ENCODE data around the gene TSPAN7. TPM values are rescaled to one million over a fixed set of nuclear protein-coding genes. Genes with fewer than 3 reads are reported as not detected.

Gene TSPAN7
- total RNA-seq, 1 experiment from 2014 or later = 0.12 TPM

DNA sequence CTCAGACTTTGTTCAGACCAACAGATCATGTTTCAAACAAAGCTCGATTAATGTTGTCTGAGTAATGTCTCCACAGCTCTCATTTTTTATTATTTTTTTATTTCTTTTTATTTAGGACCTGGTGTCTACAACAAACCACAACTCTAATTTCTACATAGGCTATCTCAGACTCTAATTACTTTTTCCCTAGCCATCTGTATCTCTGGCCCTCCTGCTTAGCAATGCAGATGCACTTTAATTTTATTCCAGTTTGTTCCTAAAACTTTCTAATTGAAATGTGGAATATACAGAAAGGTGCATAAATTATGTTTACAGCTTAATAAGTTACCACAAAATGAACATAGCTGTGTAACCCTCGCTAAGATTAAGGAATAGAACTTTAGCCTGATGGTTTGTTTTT, 120.8 kb downstream of the TSPAN7 start:
- no peak for DNase-seq (ENCODE audit: low read depth)

DNA sequence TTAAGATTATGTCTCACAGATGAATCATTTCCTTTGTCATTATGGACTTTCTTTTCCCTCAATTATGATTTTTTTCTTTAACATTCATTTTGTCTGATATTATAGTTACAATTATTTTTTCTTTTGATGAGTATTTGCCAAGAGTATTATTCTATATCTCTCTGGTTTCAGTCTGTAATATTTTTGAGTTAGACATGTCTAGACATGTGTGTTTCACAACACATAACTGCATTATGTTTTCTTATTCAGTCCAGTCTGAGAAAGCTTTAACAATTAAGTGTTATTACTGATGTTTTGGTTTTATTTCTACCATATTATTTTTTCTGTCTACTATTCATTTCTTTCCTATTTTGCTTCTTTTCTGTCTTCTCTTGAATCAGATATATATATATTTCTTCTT, 131.6 kb downstream of the TSPAN7 start:
- DNase-seq (ENCODE audit: low read depth) = no peak

DNA sequence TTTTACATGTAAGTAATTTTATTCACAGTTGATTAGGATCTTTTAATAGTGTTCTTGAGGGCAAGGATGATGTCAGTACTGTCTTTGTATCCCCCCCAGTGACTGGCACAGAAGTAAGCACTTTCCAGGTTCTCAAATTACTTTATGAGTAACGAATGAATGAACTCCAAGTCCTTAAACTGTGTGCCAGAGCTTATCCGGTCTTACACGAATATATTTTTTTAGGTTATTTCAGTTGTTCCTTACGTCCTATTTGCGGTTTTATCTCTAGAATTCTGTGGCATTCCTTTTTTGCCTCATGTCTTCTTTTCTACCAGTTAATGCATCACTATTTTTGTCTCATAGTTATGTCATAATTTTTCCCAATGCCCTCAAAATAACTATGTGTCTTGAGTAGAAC, 133.1 kb downstream of the TSPAN7 start:
- peak; percentile 67 for DNase-seq (ENCODE audit: low read depth)

DNA sequence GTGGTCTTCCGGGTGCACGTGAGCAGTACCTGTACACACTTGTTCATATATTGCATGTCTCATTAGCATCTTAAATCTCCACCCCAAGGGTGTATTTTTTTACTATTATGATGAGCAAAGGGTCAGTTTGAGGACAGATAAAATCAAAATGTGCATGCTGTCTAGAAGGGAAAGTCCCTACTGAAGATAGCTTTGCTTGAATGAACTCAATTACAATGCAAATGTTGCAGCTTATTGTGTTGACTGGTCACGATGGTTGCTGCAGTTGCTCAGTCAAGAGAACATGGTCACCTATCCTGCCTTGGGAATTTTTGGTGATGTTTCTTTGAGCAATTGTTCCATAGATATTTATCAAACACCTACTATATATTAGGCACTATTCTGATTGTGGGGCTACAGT, 136.1 kb downstream of the TSPAN7 start:
- DNase-seq (ENCODE audit: low read depth) = no peak

DNA sequence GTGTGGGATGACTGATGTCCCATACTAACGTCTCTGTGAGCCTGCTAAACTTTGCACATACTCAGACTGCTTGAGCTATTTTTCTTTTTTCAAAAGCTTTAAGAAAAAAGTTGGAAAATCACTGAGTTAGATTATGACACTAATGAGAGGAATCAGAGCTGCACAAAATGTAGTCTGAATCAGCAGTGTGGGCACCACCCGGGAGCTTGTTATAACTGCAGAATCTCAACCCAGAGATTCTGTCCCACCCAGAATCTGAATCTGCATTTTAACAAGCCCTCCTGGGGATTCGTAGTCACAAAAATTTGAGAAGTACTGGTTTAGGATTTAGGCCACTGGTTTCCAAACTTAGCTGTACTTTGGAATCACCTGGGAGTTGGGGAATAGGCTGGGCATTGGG, 137.8 kb downstream of the TSPAN7 start:
- no peak for DNase-seq (ENCODE audit: low read depth)

DNA sequence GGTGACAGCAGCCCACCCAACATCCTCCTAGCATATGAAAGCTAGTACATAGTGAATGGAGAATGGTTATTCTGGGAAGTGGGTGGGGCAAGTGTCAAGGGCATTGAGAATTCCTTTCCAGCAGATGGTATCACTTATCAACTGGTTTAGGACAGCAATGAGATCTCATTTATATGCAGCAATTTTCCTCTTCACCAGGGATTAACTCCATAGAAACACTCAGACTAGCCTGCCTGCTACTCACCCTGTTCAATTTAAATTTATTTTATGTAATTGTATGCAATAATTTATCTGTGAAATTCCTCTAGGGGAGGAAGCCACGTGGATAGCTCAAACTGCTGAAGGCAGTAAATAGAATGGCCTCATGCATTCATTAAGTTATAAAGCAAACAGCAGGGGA, 138.4 kb downstream of the TSPAN7 start:
- DNase-seq (ENCODE audit: low read depth) = peak; percentile 3

DNA sequence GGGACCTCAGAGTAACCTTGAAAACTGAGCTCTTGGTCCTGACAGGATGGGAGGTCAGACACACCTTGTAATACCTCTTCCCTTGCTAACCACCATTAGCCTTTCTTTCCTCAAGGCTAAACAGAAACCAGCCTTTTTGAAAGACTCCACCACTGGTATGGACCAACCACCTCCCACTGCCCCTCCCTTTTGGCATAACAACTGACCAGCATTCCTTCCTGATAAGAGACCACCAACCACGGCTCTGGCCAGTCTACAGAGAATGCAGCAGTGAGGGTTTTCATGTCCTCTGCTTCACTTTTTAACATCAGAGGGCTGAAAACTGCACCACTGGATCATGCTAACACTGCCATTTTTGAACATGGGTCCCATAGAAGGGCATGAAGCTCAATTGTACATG, 139.7 kb downstream of the TSPAN7 start:
- no peak for DNase-seq (ENCODE audit: low read depth)

DNA sequence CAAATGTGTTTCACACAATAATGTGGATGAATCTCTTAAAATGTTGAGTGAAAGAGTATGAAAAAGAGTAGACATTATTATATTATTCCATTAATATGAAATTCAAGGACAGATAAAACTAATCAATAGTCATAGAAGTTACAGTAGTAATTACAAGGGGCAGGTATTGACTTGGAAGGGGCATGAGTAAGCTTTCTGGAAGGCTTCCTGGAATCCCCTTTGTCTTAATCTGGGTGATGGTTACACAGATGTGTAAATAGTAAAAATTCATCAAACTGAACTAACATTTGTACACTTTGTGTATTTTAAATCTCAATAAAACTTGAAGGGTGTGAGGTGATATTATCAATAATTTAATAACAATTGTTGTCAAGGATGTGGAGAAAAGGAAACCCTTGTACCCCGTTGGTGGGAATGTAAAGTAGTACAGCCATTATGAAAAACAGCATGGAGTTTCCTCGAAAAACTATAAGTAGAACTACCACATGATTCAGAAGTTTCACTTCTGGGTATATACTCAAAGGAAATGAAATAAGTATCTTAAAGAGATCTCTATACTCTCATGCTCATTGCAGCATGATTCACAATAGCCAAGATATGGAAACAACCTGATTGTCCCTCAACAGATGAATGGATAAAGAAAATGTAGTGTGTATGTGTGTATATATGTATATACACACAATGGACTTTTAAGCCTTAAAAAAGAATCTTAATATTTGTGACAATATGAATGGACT, 143.0 kb downstream of the TSPAN7 start:
- no peak for DNase-seq (ENCODE audit: low read depth)

DNA sequence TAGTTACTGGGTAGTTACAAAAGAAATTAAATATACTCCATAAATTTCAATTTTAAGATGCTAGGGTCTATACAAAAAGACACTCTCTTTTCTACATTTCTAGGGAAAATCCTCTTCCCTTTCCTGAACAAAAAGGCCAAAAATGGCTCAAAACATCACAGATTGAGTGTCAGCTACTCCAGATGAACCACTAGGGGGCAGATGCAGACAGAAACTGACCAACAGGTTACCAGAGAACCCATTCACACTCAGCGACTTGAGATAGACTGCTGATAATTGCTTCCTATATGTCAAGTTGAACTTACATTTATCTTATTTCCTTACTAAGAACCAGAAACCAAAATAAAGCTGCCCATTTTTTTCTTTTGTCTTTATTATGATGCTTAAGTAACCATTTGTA, 156.5 kb downstream of the TSPAN7 start:
- DNase-seq (ENCODE audit: low read depth) = peak; percentile 41

DNA sequence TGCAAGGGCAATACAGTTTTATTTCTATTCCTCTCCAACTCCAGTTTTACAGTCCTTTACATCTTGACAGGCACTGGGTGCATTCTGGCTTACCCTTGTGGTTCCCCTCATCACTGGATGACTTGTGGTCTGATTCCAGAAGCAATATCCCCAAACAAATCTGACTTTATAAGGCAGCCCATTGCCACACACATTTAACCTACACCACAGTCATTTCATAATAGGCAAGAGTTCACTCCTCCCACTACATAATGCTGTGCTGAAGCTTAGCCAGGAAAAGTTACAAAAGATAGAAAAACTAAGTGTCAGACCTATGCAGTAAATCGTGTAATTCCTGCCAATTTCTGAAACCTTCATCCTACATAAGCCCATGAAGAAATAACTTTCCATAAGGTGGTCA, 157.0 kb downstream of the TSPAN7 start:
- no peak for DNase-seq (ENCODE audit: low read depth)

DNA sequence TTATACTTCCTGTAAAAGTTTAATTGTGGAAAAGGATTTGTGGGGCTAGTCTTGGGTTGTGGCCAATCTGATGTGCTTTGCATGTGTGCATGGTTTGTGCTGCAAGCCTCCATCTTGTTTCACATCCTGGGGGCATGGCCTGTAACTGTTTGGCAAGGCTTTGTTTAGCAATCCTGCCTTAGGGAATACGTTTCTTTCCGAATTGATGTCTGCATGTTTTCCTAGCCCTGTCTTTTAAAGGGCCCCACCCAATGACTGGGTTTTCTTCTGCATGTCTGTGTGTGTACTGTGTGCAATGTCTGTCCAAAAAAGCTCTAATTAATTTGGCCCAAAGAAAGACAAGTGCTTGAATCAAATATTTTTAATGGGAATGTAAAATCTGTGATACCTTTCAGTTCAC, 165.3 kb downstream of the TSPAN7 start:
- peak; percentile 25 for DNase-seq (ENCODE audit: low read depth)

DNA sequence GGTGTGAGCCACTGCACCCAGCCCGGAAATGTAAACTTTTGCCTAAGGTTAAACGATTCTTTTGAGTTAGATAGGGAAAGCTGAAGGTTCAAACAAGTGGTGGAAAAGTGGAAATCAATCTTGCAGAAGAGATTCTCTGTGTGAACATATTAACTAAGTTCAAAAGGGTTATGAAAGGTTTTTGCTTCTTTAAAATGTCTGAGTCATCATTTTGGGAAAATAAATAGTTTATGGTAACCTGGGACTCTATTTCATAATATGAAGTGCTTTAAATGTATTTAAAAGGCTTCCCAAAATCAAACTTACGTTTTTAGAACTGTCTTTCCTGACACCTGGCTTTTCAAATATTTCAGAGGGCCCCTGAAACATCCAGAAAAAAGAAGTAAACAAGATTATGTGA, 166.3 kb downstream of the TSPAN7 start:
- no peak for DNase-seq (ENCODE audit: low read depth)

DNA sequence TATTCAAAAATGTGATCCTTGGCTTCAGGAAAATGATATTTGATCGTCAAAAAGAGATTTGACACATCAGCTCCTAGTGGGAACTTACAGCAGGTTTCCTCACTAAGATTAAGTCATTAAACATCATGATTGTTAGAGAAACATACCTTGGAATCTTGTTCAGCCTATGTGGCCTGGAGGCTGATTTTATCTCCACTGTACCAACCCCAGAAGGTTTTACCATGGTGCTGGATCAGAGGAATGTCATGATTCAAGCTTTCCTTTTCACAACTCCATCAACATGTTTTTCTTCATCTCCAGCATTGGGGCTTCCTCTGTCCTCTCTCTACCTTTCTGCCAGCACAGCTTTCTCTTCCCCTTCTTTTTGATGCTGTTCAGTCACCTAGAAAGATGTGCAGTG, 171.5 kb downstream of the TSPAN7 start:
- DNase-seq (ENCODE audit: low read depth) = peak; percentile 39

Other genes starting within 250 kb of the TSPAN7 start
- gene RPGR, start 234.0 kb upstream of the TSPAN7 start, total RNA-seq (2014; rRNA removed; shearing (Covaris generic)) = 8.8 and 10.2 TPM in 2 replicates
- gene OTC, start 208.9 kb upstream of the TSPAN7 start, total RNA-seq (2014; rRNA removed; shearing (Covaris generic)) = not detected in 2 replicates
- 58.4 and 64.1 TPM in 2 replicates for gene MID1IP1, start 239.9 kb downstream of the TSPAN7 start, total RNA-seq (2014; rRNA removed; shearing (Covaris generic))

Data from RPMI7951 (cell line).